K562 (cell line): Measurements from ENCODE around the gene CCSER1. TPM values are rescaled to one million over a fixed set of nuclear protein-coding genes. Genes with fewer than 3 reads are reported as not detected.

Source experiments
- ATAC-seq: fragments of 200-7000 bp; cut with Tn5 transposase; 3 replicates; pipeline ENCODE4 v1.9.1; 2020; ENCODE audit warnings: moderate library complexity
- BruUV-seq: library from RNA; stranded (reverse); fragments of 400-500 nt; replicated peaks from 2 replicates; lab custom pipeline; 2021; lab: Mats Ljungman, UMichigan
- CTCF ChIA-PET: fragments of 300-600 bp; formaldehyde crosslinking; extraction: SDS; loops from one replicate; lab custom pipeline; 2021; ENCODE audit warnings: low intra/inter-chr PET ratio; lab: Yijun Ruan, JAX
- POLR2A ChIA-PET: fragments of 300-600, 350-650 bp; sonication (Branson Sonifier 250); formaldehyde crosslinking; extraction: SDS; loops from one replicate; lab custom pipeline; 2021; ENCODE audit warnings: antibody characterized with exemption, inconsistent platforms; lab: Yijun Ruan, JAX
- DNase-seq, 4 experiments: peaks; one replicate each; pipeline versions ENCODE4 v3.0.0 to v3.0.0-alpha.2; 2011 to 2018; ENCODE audit warnings: low spot score in 3 of 4, mixed read lengths in 3 of 4; ENCODE audit errors: extremely low read depth in 1 of 4
- FAIRE-seq: peaks from 2 replicates; lab custom pipeline; 2011; peaks lifted over from hg19 to GRCh38; lab: Jason Lieb, UNC
- H2AFZ ChIP-seq: 2 replicates; pipeline ENCODE4 v1.6.0; 2011; ENCODE audit warnings: low read depth, low read length, control low read depth, inconsistent platforms
- H3K27ac ChIP-seq: fragments of 200-600 bp; 3 replicates; pipeline ENCODE4 v1.8.0; 2011; ENCODE audit warnings: low read depth, mild to moderate bottlenecking, control low read depth, inconsistent platforms, low read length, moderate library complexity, mixed read lengths; ENCODE audit errors: extremely low read depth
- H3K27me3 ChIP-seq, 2 experiments: fragments of 300-600 bp in 1 of 2; 2 replicates in 1 of 2; 3 replicates in 1 of 2; pipeline versions ENCODE4 v1.6.0 to v1.8.0; 2011; ENCODE audit warnings: inconsistent platforms in 2 of 2, low read length in 2 of 2, mild to moderate bottlenecking in 1 of 2, mixed read lengths in 1 of 2, moderate library complexity in 1 of 2; ENCODE audit not compliant: control insufficient read depth in 2 of 2, insufficient read depth in 2 of 2
- H3K36me3 ChIP-seq: fragments of 300-600 bp; 3 replicates; pipeline ENCODE4 v1.8.0; 2011; ENCODE audit warnings: mild to moderate bottlenecking, low read length, inconsistent platforms; ENCODE audit not compliant: control insufficient read depth, insufficient read depth
- H3K4me1 ChIP-seq, 2 experiments: fragments of 200-600 bp in 1 of 2; replicated peaks in 1 of 2; 2 replicates in 1 of 2; 3 replicates in 1 of 2; pipeline versions ENCODE4 v1.5.1 to v1.8.0; 2011; ENCODE audit warnings: inconsistent platforms in 2 of 2, low read length in 2 of 2, mild to moderate bottlenecking in 1 of 2, mixed read lengths in 1 of 2, moderate library complexity in 1 of 2; ENCODE audit not compliant: control insufficient read depth in 2 of 2, insufficient read depth in 2 of 2
- H3K4me2 ChIP-seq: 2 replicates; pipeline ENCODE4 v1.6.1; 2011; ENCODE audit warnings: low read length, control low read depth, inconsistent platforms, mixed read lengths; ENCODE audit not compliant: insufficient read depth
- H3K4me3 ChIP-seq: fragments of 200-600 bp; sonication (generic), shearing (Covaris generic); 2 replicates; pipeline ENCODE4 v1.5.1; 2016; ENCODE audit warnings: control low read depth, inconsistent platforms
- H3K79me2 ChIP-seq: fragments of 200-600 bp; 3 replicates; pipeline ENCODE4 v1.8.0; 2011; ENCODE audit warnings: low read length, inconsistent platforms; ENCODE audit not compliant: control insufficient read depth, insufficient read depth
- H3K9ac ChIP-seq, 2 experiments: 2 replicates each; pipeline versions ENCODE4 v1.6.0 to v1.6.1; 2011; ENCODE audit warnings: low read depth in 2 of 2, low read length in 2 of 2, control low read depth in 1 of 2, inconsistent platforms in 1 of 2, mild to moderate bottlenecking in 1 of 2, mixed read lengths in 1 of 2; ENCODE audit not compliant: insufficient read depth in 1 of 2
- H3K9me1 ChIP-seq: one replicate; pipeline ENCODE4 v1.6.0; 2011; ENCODE audit warnings: inconsistent platforms, mild to moderate bottlenecking, low read length, moderate library complexity; ENCODE audit not compliant: control insufficient read depth, insufficient read depth
- H3K9me3 ChIP-seq: replicated peaks from 2 replicates; pipeline ENCODE4 v1.5.1; 2011; ENCODE audit warnings: low read depth, low read length, inconsistent platforms; ENCODE audit not compliant: control insufficient read depth, insufficient read depth
- H4K20me1 ChIP-seq: replicated peaks from 2 replicates; pipeline ENCODE4 v1.6.1; 2011; ENCODE audit warnings: low read length, inconsistent platforms, mixed read lengths; ENCODE audit not compliant: control insufficient read depth, insufficient read depth
- KDM5B ChIP-seq: fragments of 200-600 bp; sonication (generic); IDR thresholded peaks from 2 replicates; pipeline ENCODE4 v1.6.1; 2012; ENCODE audit warnings: low read depth, mild to moderate bottlenecking, moderate library complexity, low read length, control low read depth, inconsistent platforms; ENCODE audit not compliant: insufficient replicate concordance
- MCM3 ChIP-seq: fragments of 450-650 bp; IDR thresholded peaks from 2 replicates; pipeline ENCODE4 v1.6.1; 2016
- RBBP5 ChIP-seq: fragments of 200-600 bp; sonication (generic); IDR thresholded peaks from 2 replicates; pipeline ENCODE4 v1.6.1; 2012; ENCODE audit warnings: borderline replicate concordance, mild to moderate bottlenecking, low read length, control low read depth, inconsistent platforms; ENCODE audit not compliant: insufficient read depth, poor library complexity, severe bottlenecking
- WGBS: fragments of 100-300 bp; shearing (Covaris generic); methylation state at CpG from one replicate; pipeline ENCODE4 v1.1.6; 2016; ENCODE audit warnings: low coverage, mixed read lengths; ENCODE audit not compliant: insufficient coverage; ENCODE audit errors: missing lambda C conversion rate; 5-methylcytosine and 5-hydroxymethylcytosine counted together
- in situ Hi-C: fragments of 300-500 bp; cut with MboI; formaldehyde crosslinking; loops from 4 replicates; pipeline ENCODE4 v1.15.0; 2018; ENCODE audit warnings: inconsistent platforms, mixed read lengths
- intact Hi-C: fragments of 100-400 bp; cut with micrococcal nuclease; formaldehyde crosslinking; loops from 2 replicates; pipeline ENCODE4 v1.14.2; 2022
- polyA plus RNA-seq, 8 experiments: library from polyadenylated mRNA; depleted of rRNA in 4 of 8; stranded (reverse) in 5 of 8; unstranded in 3 of 8; fragments of >200 nt; fragmentation: Nextera tagmentation in 2 of 8; fragmentation: Illumina TruSeq in 1 of 8; extraction: Ambion mirVana in 2 of 8; extraction: Trizol in 1 of 8; gene quantifications; 2 replicates each; pipeline versions ENCODE4 v1.2.1 to v1.2.3, GENCODE V29; 2011 to 2014; ENCODE audit warnings: inconsistent platforms in 1 of 8, missing spikeins in 1 of 8
- total RNA-seq, 7 experiments: library from RNA; depleted of rRNA in 6 of 7; stranded (reverse); fragments of >200 nt in 6 of 7; fragmentation: Illumina TruSeq in 2 of 7; extraction: Trizol in 2 of 7; gene quantifications; 2 replicates each; pipeline versions ENCODE4 v1.2.1 to v1.2.3, GENCODE V29; 2011 to 2021; ENCODE audit warnings: low replicate concordance in 1 of 7
- TF ChIP-seq, protein P1 (sequence below): fragments of 450-650 bp; IDR thresholded peaks from 2 replicates; pipeline ENCODE4 v1.6.1; 2016; ENCODE audit warnings: mild to moderate bottlenecking

CCSER1 gene
- total and polyA plus RNA-seq, 9 of the 15 experiments (the other 6 are each of a cell fraction or from before 2014, with no cell fraction given): not detected

DNA sequence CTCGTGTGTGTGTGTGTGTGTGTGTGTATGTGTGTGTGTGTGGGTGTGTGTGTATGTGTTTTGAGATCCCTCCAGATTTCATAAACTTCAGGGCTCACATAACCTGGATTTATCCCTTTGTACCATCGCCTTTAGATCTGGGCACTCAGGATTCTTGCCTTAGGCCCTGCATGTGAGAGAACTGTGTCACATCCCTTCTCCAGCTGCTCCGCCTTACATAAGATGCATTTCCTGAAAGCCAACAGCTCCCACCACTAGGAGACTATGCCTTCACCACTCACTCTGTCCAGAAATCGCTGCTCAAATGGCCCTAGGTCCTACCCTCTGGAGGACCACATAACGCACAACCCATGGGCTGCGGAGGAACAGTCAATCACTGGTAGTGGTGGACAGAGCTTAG, 348.8 kb downstream of the CCSER1 start:
- H3K36me3 ChIP-seq: no peaks in the 10 kb centered on the region
- BruUV-seq: no TSS peak
- no peaks in the 10 kb centered on the region for H3K9me3 ChIP-seq
- no peak overlapping the region for H3K4me3 ChIP-seq
- no peak overlapping the region for H3K27ac ChIP-seq
- no peaks in the 10 kb centered on the region for H3K4me1 ChIP-seq
- H3K4me2 ChIP-seq: no peak overlapping the region
- intact Hi-C loops (no loop called here), in situ Hi-C loops (no loop called here)
- ChIA-PET CTCF (no interaction called here), POLR2A (no interaction called here)
- FAIRE-seq: no peak
- H3K79me2 ChIP-seq: no peaks in the 10 kb centered on the region
- 0% methylated on average over 6 of the region's 6 CpGs for WGBS
- H3K9ac ChIP-seq: no peak overlapping the region
- H2AFZ ChIP-seq: no peak overlapping the region
- DNase-seq: no peak
- no peaks in the 10 kb centered on the region for H3K27me3 ChIP-seq
- TF ChIP-seq, protein P1, sequence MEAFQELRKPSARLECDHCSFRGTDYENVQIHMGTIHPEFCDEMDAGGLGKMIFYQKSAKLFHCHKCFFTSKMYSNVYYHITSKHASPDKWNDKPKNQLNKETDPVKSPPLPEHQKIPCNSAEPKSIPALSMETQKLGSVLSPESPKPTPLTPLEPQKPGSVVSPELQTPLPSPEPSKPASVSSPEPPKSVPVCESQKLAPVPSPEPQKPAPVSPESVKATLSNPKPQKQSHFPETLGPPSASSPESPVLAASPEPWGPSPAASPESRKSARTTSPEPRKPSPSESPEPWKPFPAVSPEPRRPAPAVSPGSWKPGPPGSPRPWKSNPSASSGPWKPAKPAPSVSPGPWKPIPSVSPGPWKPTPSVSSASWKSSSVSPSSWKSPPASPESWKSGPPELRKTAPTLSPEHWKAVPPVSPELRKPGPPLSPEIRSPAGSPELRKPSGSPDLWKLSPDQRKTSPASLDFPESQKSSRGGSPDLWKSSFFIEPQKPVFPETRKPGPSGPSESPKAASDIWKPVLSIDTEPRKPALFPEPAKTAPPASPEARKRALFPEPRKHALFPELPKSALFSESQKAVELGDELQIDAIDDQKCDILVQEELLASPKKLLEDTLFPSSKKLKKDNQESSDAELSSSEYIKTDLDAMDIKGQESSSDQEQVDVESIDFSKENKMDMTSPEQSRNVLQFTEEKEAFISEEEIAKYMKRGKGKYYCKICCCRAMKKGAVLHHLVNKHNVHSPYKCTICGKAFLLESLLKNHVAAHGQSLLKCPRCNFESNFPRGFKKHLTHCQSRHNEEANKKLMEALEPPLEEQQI: no peak
- TF ChIP-seq RBBP5: no peak
- TF ChIP-seq KDM5B: no peak
- no peak for TF ChIP-seq MCM3
- ATAC-seq: no peak
- no peaks in the 10 kb centered on the region for H4K20me1 ChIP-seq
- H3K9me1 ChIP-seq: no peaks in the 10 kb centered on the region
